ENCODE results near the gene MAP2K5. TPM values are rescaled to one million over a fixed set of nuclear protein-coding genes. Genes with fewer than 3 reads are reported as not detected.

MAP2K5 gene
- polyA plus RNA-seq, 1 donor from 2014 or later = 12.1 TPM

GRCh38 chr15:67543348-67543718, 830 bp downstream of the MAP2K5 start:
- H3K4me3 ChIP-seq (ENCODE audit: low read length) = peak overlapping the region; percentile 89
- H3K9me3 ChIP-seq (ENCODE audit: low read length) = no peaks in the 10 kb centered on the region
- no peaks in the 10 kb centered on the region for H4K20me1 ChIP-seq (ENCODE audit: insufficient read depth)
- H3K27me3 ChIP-seq (ENCODE audit: insufficient read depth, low read depth, low read length) = no peaks in the 10 kb centered on the region
- H3K36me3 ChIP-seq (ENCODE audit: insufficient read depth, low read length) = no peaks in the 10 kb centered on the region
- H3F3A ChIP-seq (ENCODE audit: insufficient read depth, low read length, poor library complexity, severe bottlenecking) = no peaks in the 10 kb centered on the region
- H3K9me2 ChIP-seq (ENCODE audit: insufficient read depth, low read length) = no peaks in the 10 kb centered on the region
- peak overlapping the region; percentile 47 for H3K27ac ChIP-seq (ENCODE audit: low read length)
- TF ChIP-seq SMC3 (conservative IDR thresholded peaks at IDR 0.05; ENCODE audit: poor library complexity) (no peak), TAF1 (IDR thresholded peaks at IDR 0.05; ENCODE audit: low read depth) (no peak), POLR2AphosphoS5 (IDR thresholded peaks at IDR 0.05) (no peak), RAD21 (conservative IDR thresholded peaks at IDR 0.05) (no peak)
- H3K9ac ChIP-seq (ENCODE audit: low read length) = peak overlapping the region; percentile 89
- H2AFZ ChIP-seq (ENCODE audit: low read depth, low read length) = peak overlapping the region; percentile 52
- no peaks in the 10 kb centered on the region for H3K79me2 ChIP-seq (replicated peaks; ENCODE audit: insufficient read depth, low read length)
- peak overlapping the region; percentile 71 for H3K4me2 ChIP-seq (ENCODE audit: low read length)

- Histone ChIP-seq H3K36me3 (ENCODE audit: insufficient read depth, low read length) (no peaks in the 10 kb centered on the region), H3K27ac (ENCODE audit: low read length) (no peak overlapping the region), H3K27me3 (ENCODE audit: insufficient read depth, low read depth, low read length) (no peaks in the 10 kb centered on the region), H2AFZ (ENCODE audit: low read depth, low read length) (no peak overlapping the region), H3K4me3 (ENCODE audit: low read length) (peak overlapping the region; percentile 89), H3K79me2 (replicated peaks; ENCODE audit: insufficient read depth, low read length) (no peaks in the 10 kb centered on the region), H3K9me3 (ENCODE audit: low read length) (no peaks in the 10 kb centered on the region), H3K9ac (ENCODE audit: low read length) (no peak overlapping the region), H3K4me2 (ENCODE audit: low read length) (no peak overlapping the region), H4K20me1 (ENCODE audit: insufficient read depth) (no peaks in the 10 kb centered on the region), H3F3A (ENCODE audit: insufficient read depth, low read length, poor library complexity, severe bottlenecking) (no peaks in the 10 kb centered on the region), H3K9me2 (ENCODE audit: insufficient read depth, low read length) (no peaks in the 10 kb centered on the region)
- TF ChIP-seq TAF1 (IDR thresholded peaks at IDR 0.05; ENCODE audit: low read depth) (no peak), EZH2 (IDR thresholded peaks at IDR 0.05; ENCODE audit: borderline replicate concordance, insufficient read depth, low read length, poor library complexity, severe bottlenecking) (no peak), REST (IDR thresholded peaks at IDR 0.05; ENCODE audit: borderline replicate concordance) (no peak), CTCF (IDR thresholded peaks at IDR 0.05; ENCODE audit: poor library complexity, severe bottlenecking) (no peak), RAD21 (conservative IDR thresholded peaks at IDR 0.05) (no peak), SMC3 (conservative IDR thresholded peaks at IDR 0.05; ENCODE audit: poor library complexity) (no peak), EP300 (conservative IDR thresholded peaks at IDR 0.05; ENCODE audit: poor library complexity, severe bottlenecking) (no peak), POLR2AphosphoS5 (IDR thresholded peaks at IDR 0.05) (no peak), MXI1 (conservative IDR thresholded peaks at IDR 0.05; ENCODE audit: poor library complexity, severe bottlenecking) (no peak)
Observed at GRCh38 chr15:67544475-67544874, 2.0 kb downstream of the MAP2K5 start.

GRCh38 chr15:67545864-67546263, 3.4 kb downstream of the MAP2K5 start:
- no peaks in the 10 kb centered on the region for H3K9me2 ChIP-seq (ENCODE audit: insufficient read depth, low read length)
- H3K9ac ChIP-seq (ENCODE audit: low read length) = no peak overlapping the region
- no peak overlapping the region for H3K4me2 ChIP-seq (ENCODE audit: low read length)
- H3K79me2 ChIP-seq (replicated peaks; ENCODE audit: insufficient read depth, low read length) = peaks cover under 1% of the 10 kb centered on the region
- no peak for TF ChIP-seq SMC3 (conservative IDR thresholded peaks at IDR 0.05; ENCODE audit: poor library complexity)
- no peak overlapping the region for H3K4me3 ChIP-seq (ENCODE audit: low read length)
- H2AFZ ChIP-seq (ENCODE audit: low read depth, low read length) = no peak overlapping the region
- H3K27me3 ChIP-seq (ENCODE audit: insufficient read depth, low read depth, low read length) = no peaks in the 10 kb centered on the region
- no peaks in the 10 kb centered on the region for H3F3A ChIP-seq (ENCODE audit: insufficient read depth, low read length, poor library complexity, severe bottlenecking)
- H3K9me3 ChIP-seq (ENCODE audit: low read length) = no peaks in the 10 kb centered on the region
- H3K27ac ChIP-seq (ENCODE audit: low read length) = no peak overlapping the region
- no peaks in the 10 kb centered on the region for H4K20me1 ChIP-seq (ENCODE audit: insufficient read depth)
- no peaks in the 10 kb centered on the region for H3K36me3 ChIP-seq (ENCODE audit: insufficient read depth, low read length)
